Activated CD8-positive, alpha-beta T cell treated with anti-CD3 and anti-CD28 coated beads, Interleukin-2, amount 10 ng/mL, durations not matched to agents 7 days and 5 days (primary cell): ENCODE measurements around the gene SHFL. TPM values are rescaled to one million over a fixed set of nuclear protein-coding genes. Genes with fewer than 3 reads are reported as not detected.

Source experiments
- ATAC-seq: fragments of 150-1000 bp; cut with Tn5 transposase; one replicate; pipeline ENCODE4 v1.10.0; 2021; ENCODE audit warnings: moderate library complexity
- CTCF ChIA-PET: fragments of 350-600 bp; sonication (Branson Sonifier 250); formaldehyde crosslinking; loops from one replicate; lab custom pipeline; 2021; ENCODE audit warnings: antibody characterized with exemption; lab: Charles Lee
- POLR2A ChIA-PET: fragments of 350-600 bp; sonication (Branson Sonifier 250); formaldehyde crosslinking; loops from one replicate; lab custom pipeline; 2021; ENCODE audit warnings: antibody characterized with exemption; lab: Charles Lee
- DNase-seq: peaks from one replicate; pipeline ENCODE4 v3.0.0-alpha.2; 2020
- H3K27ac Mint-ChIP-seq: one replicate; pipeline ENCODE4 v1.8.0; 2021; ENCODE audit warnings: mild to moderate bottlenecking, mixed read lengths
- H3K27me3 Mint-ChIP-seq: one replicate; pipeline ENCODE4 v1.8.0; 2021; ENCODE audit warnings: low read depth, mixed read lengths
- H3K36me3 Mint-ChIP-seq: one replicate; pipeline ENCODE4 v1.8.0; 2021; ENCODE audit warnings: low read depth, mixed read lengths
- H3K4me1 Mint-ChIP-seq: one replicate; pipeline ENCODE4 v1.8.0; 2021; ENCODE audit warnings: low read depth, mixed read lengths
- H3K4me3 Mint-ChIP-seq: one replicate; pipeline ENCODE4 v1.8.0; 2021; ENCODE audit warnings: mild to moderate bottlenecking, mixed read lengths
- H3K9me3 Mint-ChIP-seq: one replicate; pipeline ENCODE4 v1.8.0; 2022; ENCODE audit warnings: mixed read lengths; ENCODE audit not compliant: insufficient read depth
- total RNA-seq, 2 experiments: library from RNA; stranded (reverse); gene quantifications; one replicate each; pipeline ENCODE4 v1.2.3, GENCODE V29; 2021

SHFL gene
- total RNA-seq, 2 experiments from 2014 or later = 81.2 to 89.5 TPM

GRCh38 chr19:10089801-10090375 is 3.8 kb downstream of the SHFL start:
- Mint-ChIP-seq H3K27ac (peak overlapping the region; percentile 67), H3K9me3 (no peaks in the 10 kb centered on the region), H3K4me1 (peaks cover 35% of the 10 kb centered on the region), H3K27me3 (no peaks in the 10 kb centered on the region), H3K4me3 (no peak overlapping the region), H3K36me3 (peaks cover 63% of the 10 kb centered on the region)
- DNase-seq = no peak
- no peak for ATAC-seq
- ChIA-PET CTCF (interaction anchor here (0.6 kb wide), 1 partner anchor 216 kb away, joined by 4 read pairs; no protein-coding TSS in a partner anchor), POLR2A (interaction anchor here (0.7 to 1.8 kb wide), 2 partner anchors 13 to 14 kb away, joined by 4 to 9 read pairs; partner anchors contain the start of gene ANGPTL6)

GRCh38 chr19:10091370-10091687 is 5.2 kb downstream of the SHFL start:
- ChIA-PET POLR2A (interaction anchor here (1.8 kb wide), 1 partner anchor 13 kb away, joined by 9 read pairs; no protein-coding TSS in a partner anchor), CTCF (no interaction called here)
- H3K4me1 Mint-ChIP-seq = peaks cover 36% of the 10 kb centered on the region
- no peaks in the 10 kb centered on the region for H3K9me3 Mint-ChIP-seq
- peaks cover 63% of the 10 kb centered on the region for H3K36me3 Mint-ChIP-seq
- H3K27me3 Mint-ChIP-seq = no peaks in the 10 kb centered on the region
- no peak for ATAC-seq
- no peak overlapping the region for H3K4me3 Mint-ChIP-seq
- H3K27ac Mint-ChIP-seq = peak overlapping the region; percentile 70
- DNase-seq = no peak

- Mint-ChIP-seq H3K4me1 (peaks cover 38% of the 10 kb centered on the region), H3K27me3 (no peaks in the 10 kb centered on the region), H3K27ac (peak overlapping the region; percentile 70), H3K36me3 (peaks cover 61% of the 10 kb centered on the region), H3K9me3 (no peaks in the 10 kb centered on the region), H3K4me3 (no peak overlapping the region)
- DNase-seq (no peak), ATAC-seq (no peak)
- ChIA-PET CTCF (no interaction called here), POLR2A (interaction anchor here (1.0 kb wide), 1 partner anchor 13 kb away, joined by 3 read pairs; no protein-coding TSS in a partner anchor)
Observed at GRCh38 chr19:10091895-10092641, 6.0 kb downstream of the SHFL start.

- POLR2A ChIA-PET = interaction anchor here (1.0 kb wide), 1 partner anchor 12 kb away, joined by 3 read pairs; no protein-coding TSS in a partner anchor
- peaks cover 54% of the 10 kb centered on the region for H3K36me3 Mint-ChIP-seq
- H3K4me1 Mint-ChIP-seq = peaks cover 33% of the 10 kb centered on the region
- DNase-seq (no peak), ATAC-seq (no peak)
- no peaks in the 10 kb centered on the region for H3K27me3 Mint-ChIP-seq
- H3K27ac Mint-ChIP-seq = no peak overlapping the region
- CTCF ChIA-PET = no interaction called here
- H3K4me3 Mint-ChIP-seq = no peak overlapping the region
- no peaks in the 10 kb centered on the region for H3K9me3 Mint-ChIP-seq
Observed at GRCh38 chr19:10092648-10093294, 6.7 kb downstream of the SHFL start.

GRCh38 chr19:10093295-10094186 is 7.4 kb downstream of the SHFL start:
- CTCF ChIA-PET = no interaction called here
- peaks cover 37% of the 10 kb centered on the region for H3K4me1 Mint-ChIP-seq
- no peak for DNase-seq

GRCh38 chr19:10095622-10095947 is 9.5 kb downstream of the SHFL start:
- peaks cover 42% of the 10 kb centered on the region for H3K4me1 Mint-ChIP-seq
- peak overlapping the region; percentile 50 for H3K4me3 Mint-ChIP-seq
- ChIA-PET POLR2A (interaction anchor here (0.5 to 3.5 kb wide), 7 partner anchors 10 to 269 kb away, joined by 4 to 29 read pairs (median 6); partner anchors contain the start of genes P2RY11 and PPAN), CTCF (interaction anchor here (0.7 to 6.2 kb wide), 7 partner anchors 14 to 175 kb away, joined by 3 to 135 read pairs (median 4); partner anchors contain the start of genes ICAM1, P2RY11 and PPAN)
- no peaks in the 10 kb centered on the region for H3K9me3 Mint-ChIP-seq
- H3K27me3 Mint-ChIP-seq = no peaks in the 10 kb centered on the region
- peaks cover 37% of the 10 kb centered on the region for H3K36me3 Mint-ChIP-seq
- ATAC-seq (no peak), DNase-seq (no peak)
- H3K27ac Mint-ChIP-seq = peak overlapping the region; percentile 14

More at GRCh38 chr19:10093295-10094186, 7.4 kb downstream of the SHFL start:
- no peak overlapping the region for H3K27ac Mint-ChIP-seq
- POLR2A ChIA-PET = no interaction called here
- H3K4me3 Mint-ChIP-seq = no peak overlapping the region
- H3K27me3 Mint-ChIP-seq = no peaks in the 10 kb centered on the region
- peaks cover 52% of the 10 kb centered on the region for H3K36me3 Mint-ChIP-seq
- H3K9me3 Mint-ChIP-seq = no peaks in the 10 kb centered on the region
- ATAC-seq = no peak

- peak overlapping the region; percentile 54 for H3K4me3 Mint-ChIP-seq
- DNase-seq (peak; percentile 90), ATAC-seq (peak; percentile 96)
- peaks cover 33% of the 10 kb centered on the region for H3K36me3 Mint-ChIP-seq
- H3K27ac Mint-ChIP-seq = peak overlapping the region; percentile 72
- POLR2A ChIA-PET = interaction anchor here (0.5 to 3.5 kb wide), 9 partner anchors 9 to 269 kb away, joined by 3 to 29 read pairs (median 5); partner anchors contain the start of genes P2RY11, PPAN and SHFL
- CTCF ChIA-PET = interaction anchor here (0.7 to 6.2 kb wide), 8 partner anchors 13 to 175 kb away, joined by 3 to 135 read pairs (median 4); partner anchors contain the start of genes ICAM1, P2RY11 and PPAN
- H3K4me1 Mint-ChIP-seq = peaks cover 43% of the 10 kb centered on the region
- H3K27me3 Mint-ChIP-seq = no peaks in the 10 kb centered on the region
- no peaks in the 10 kb centered on the region for H3K9me3 Mint-ChIP-seq
Observed at GRCh38 chr19:10095948-10096614, 10.0 kb downstream of the SHFL start.

- H3K9me3 Mint-ChIP-seq = no peaks in the 10 kb centered on the region
- H3K27ac Mint-ChIP-seq = peak overlapping the region; percentile 72
- H3K36me3 Mint-ChIP-seq = peaks cover 29% of the 10 kb centered on the region
- ChIA-PET POLR2A (interaction anchor here (0.8 to 3.5 kb wide), 8 partner anchors 9 to 270 kb away, joined by 3 to 29 read pairs (median 6); partner anchors contain the start of genes P2RY11, PPAN and SHFL), CTCF (interaction anchor here (1.0 to 6.2 kb wide), 5 partner anchors 13 to 174 kb away, joined by 3 to 135 read pairs (median 5); partner anchors contain the start of genes ICAM1, P2RY11 and PPAN)
- DNase-seq (no peak), ATAC-seq (no peak)
- H3K4me3 Mint-ChIP-seq = peak overlapping the region; percentile 54
- peaks cover 45% of the 10 kb centered on the region for H3K4me1 Mint-ChIP-seq
- H3K27me3 Mint-ChIP-seq = no peaks in the 10 kb centered on the region
Observed at GRCh38 chr19:10096615-10096963, 10.5 kb downstream of the SHFL start.

- H3K27ac Mint-ChIP-seq = peak overlapping the region; percentile 57
- no peak for DNase-seq
- H3K36me3 Mint-ChIP-seq = no peaks in the 10 kb centered on the region
- CTCF ChIA-PET = interaction anchor here (0.8 to 6.2 kb wide), 4 partner anchors 9 to 150 kb away, joined by 3 to 135 read pairs (median 7); partner anchors contain the start of genes P2RY11 and PPAN
- no peak for ATAC-seq
- no peak overlapping the region for H3K4me3 Mint-ChIP-seq
- H3K27me3 Mint-ChIP-seq = no peaks in the 10 kb centered on the region
- H3K9me3 Mint-ChIP-seq = no peaks in the 10 kb centered on the region
- peaks cover 64% of the 10 kb centered on the region for H3K4me1 Mint-ChIP-seq
- POLR2A ChIA-PET = interaction anchor here (0.6 to 9.4 kb wide), 2 partner anchors 16 to 41 kb away, joined by 3 to 92 read pairs; partner anchors contain the start of gene EIF3G
Observed at GRCh38 chr19:10100163-10100785, 14.2 kb downstream of the SHFL start.

- H3K27ac Mint-ChIP-seq = peak overlapping the region; percentile 98
- ATAC-seq (no peak), DNase-seq (no peak)
- CTCF ChIA-PET = interaction anchor here (2.0 to 3.4 kb wide), 2 partner anchors 10 to 172 kb away, joined by 5 to 17 read pairs; no protein-coding TSS in a partner anchor
- H3K4me3 Mint-ChIP-seq = peak overlapping the region; percentile 76
- no peaks in the 10 kb centered on the region for H3K9me3 Mint-ChIP-seq
- peaks cover 72% of the 10 kb centered on the region for H3K4me1 Mint-ChIP-seq
- POLR2A ChIA-PET = interaction anchor here (0.9 to 9.4 kb wide), 3 partner anchors 13 to 186 kb away, joined by 3 to 92 read pairs (median 4); partner anchors contain the start of gene EIF3G
- peaks cover 14% of the 10 kb centered on the region for H3K36me3 Mint-ChIP-seq
- H3K27me3 Mint-ChIP-seq = no peaks in the 10 kb centered on the region
Observed at GRCh38 chr19:10102787-10103236, 16.7 kb downstream of the SHFL start.
